ENCODE results near the gene OSGEPL1. TPM values are rescaled to one million over a fixed set of nuclear protein-coding genes. Genes with fewer than 3 reads are reported as not detected.

OSGEPL1 gene
- total RNA-seq, 1 donor from 2014 or later, result 21.1 TPM

DNA sequence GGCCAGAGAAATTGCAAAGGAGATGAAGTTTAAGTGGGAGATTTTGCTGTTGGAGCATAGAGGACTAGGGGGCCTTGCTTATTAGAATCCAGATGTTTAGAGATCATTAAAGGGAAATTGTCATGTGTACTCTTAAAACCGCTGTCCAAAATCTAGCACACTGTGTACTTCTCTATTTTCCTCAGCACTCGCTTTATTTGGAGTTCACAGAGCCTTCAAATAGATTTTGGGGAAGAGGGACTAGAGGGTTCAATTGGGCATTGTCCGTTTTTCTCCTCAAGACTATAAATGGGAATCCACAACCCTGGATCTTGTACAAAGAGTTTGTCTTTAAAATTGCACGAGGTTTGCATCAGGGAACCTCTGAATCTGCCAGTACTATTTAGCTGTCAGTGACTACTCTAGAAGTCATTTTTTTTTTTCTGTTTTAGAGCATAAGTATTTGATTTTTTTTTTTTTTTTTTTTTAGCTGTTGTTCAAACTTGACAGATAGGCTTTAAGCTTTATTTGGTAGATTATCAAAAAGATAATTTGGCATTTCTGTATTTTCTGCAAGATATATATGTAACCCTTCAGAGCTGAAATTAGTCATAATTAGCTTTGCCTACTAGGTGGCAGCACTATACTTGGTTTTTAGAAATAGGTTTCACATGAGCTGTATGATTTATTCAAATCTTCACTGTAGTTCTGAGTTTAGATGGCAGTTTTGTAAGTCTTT is 35.9 kb upstream of the OSGEPL1 start:
- H3K4me1 Mint-ChIP-seq, result no peaks in the 10 kb centered on the region
- H3K9me3 Mint-ChIP-seq, result no peaks in the 10 kb centered on the region
- TF ChIP-seq, protein P1, sequence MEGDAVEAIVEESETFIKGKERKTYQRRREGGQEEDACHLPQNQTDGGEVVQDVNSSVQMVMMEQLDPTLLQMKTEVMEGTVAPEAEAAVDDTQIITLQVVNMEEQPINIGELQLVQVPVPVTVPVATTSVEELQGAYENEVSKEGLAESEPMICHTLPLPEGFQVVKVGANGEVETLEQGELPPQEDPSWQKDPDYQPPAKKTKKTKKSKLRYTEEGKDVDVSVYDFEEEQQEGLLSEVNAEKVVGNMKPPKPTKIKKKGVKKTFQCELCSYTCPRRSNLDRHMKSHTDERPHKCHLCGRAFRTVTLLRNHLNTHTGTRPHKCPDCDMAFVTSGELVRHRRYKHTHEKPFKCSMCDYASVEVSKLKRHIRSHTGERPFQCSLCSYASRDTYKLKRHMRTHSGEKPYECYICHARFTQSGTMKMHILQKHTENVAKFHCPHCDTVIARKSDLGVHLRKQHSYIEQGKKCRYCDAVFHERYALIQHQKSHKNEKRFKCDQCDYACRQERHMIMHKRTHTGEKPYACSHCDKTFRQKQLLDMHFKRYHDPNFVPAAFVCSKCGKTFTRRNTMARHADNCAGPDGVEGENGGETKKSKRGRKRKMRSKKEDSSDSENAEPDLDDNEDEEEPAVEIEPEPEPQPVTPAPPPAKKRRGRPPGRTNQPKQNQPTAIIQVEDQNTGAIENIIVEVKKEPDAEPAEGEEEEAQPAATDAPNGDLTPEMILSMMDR (conservative IDR thresholded peaks at IDR 0.05), result peak; percentile 65
- H3K4me3 Mint-ChIP-seq, result no peak overlapping the region
- H3K27ac Mint-ChIP-seq (ENCODE audit: unreplicated experiment), result no peak overlapping the region
- DNase-seq (ENCODE audit: low read depth, low spot score), result no peak
- H3K27me3 Mint-ChIP-seq (ENCODE audit: low read depth), result no peaks in the 10 kb centered on the region
- peaks cover 11% of the 10 kb centered on the region for H3K36me3 Mint-ChIP-seq (ENCODE audit: low read depth)

DNA sequence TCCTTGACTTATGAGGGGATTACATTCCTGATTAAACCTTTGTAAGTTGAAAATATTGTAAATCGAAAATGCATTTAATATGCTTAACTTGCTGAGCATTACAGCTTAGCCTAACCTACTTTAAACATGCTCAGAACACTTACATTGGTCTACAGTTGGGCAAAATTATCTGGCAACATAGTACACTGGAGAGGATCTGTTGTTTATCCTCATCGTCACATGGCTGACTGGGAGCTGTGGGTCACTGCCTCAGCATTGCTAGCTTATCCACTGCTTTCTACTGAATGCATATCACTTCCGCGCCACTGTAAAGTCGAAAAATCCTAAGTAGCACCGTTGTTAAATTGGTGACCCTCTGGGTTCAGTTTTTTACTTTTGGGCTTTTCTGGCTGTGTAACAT is 35.3 kb upstream of the OSGEPL1 start:
- Mint-ChIP-seq H3K4me3 (no peak overlapping the region), H3K27me3 (ENCODE audit: low read depth) (no peaks in the 10 kb centered on the region), H3K36me3 (ENCODE audit: low read depth) (peaks cover 15% of the 10 kb centered on the region), H3K27ac (ENCODE audit: unreplicated experiment) (no peak overlapping the region), H3K9me3 (no peaks in the 10 kb centered on the region), H3K4me1 (no peaks in the 10 kb centered on the region)
- TF ChIP-seq, protein P1 (conservative IDR thresholded peaks at IDR 0.05), result no peak
- DNase-seq (ENCODE audit: low read depth, low spot score), result no peak

DNA sequence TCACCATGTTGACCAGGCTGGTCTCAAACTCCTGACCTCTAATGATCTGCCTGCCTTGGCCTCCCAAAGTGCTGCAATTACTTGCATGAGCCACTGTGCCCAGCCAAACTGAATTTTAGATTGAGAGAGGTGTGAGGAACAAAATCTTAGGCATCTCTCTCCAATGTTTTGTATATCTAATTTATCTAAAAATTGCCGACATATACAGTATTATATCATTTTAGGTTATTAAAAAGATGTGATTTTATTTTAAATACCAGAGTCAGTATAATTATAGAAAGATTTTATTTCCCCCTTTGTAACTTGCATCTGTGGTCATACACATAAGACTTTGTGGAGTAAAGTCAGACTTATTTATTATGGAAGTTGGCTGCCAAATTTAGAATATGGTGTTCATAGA is 31.7 kb upstream of the OSGEPL1 start:
- Mint-ChIP-seq H3K9me3 (no peaks in the 10 kb centered on the region), H3K4me3 (no peak overlapping the region), H3K36me3 (ENCODE audit: low read depth) (peaks cover 10% of the 10 kb centered on the region), H3K4me1 (no peaks in the 10 kb centered on the region), H3K27me3 (ENCODE audit: low read depth) (no peaks in the 10 kb centered on the region), H3K27ac (ENCODE audit: unreplicated experiment) (no peak overlapping the region)
- TF ChIP-seq, protein P1 (conservative IDR thresholded peaks at IDR 0.05), result no peak
- DNase-seq (ENCODE audit: low read depth, low spot score), result no peak

DNA sequence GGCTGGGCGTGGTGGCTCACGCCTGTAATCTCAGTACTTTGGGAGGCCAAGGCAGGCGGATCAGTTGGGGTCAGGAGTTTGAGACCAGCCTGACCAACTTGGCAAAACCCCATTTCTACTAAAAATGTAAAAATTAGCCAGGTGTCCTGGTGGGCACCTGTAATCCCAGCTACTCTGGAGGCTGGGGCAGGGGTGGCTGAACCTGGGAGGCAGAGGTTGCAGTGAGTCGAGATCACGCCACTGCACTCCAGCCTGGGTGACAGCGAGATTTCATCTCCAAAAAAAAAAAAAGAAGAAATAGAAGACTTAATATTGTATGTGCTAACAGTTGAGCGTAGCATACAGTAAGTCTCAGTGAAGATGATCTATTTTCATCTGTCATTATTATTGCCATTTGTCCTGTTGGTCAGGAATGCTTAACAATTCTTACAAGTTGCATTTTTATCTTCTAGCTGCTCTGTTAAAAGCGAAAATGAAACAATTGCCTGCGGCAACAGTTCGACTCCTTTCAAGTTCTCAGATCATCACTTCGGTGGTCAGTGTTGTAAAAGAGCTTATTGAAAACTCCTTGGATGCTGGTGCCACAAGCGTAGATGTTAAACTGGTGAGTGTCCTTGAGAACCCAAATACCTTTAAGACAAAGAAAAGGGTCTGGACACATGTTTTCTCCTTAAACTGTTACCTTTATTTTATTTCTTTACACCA is 28.9 kb upstream of the OSGEPL1 start:
- TF ChIP-seq, protein P1 (conservative IDR thresholded peaks at IDR 0.05), result no peak
- no peaks in the 10 kb centered on the region for H3K9me3 Mint-ChIP-seq
- no peak overlapping the region for H3K4me3 Mint-ChIP-seq
- H3K27me3 Mint-ChIP-seq (ENCODE audit: low read depth), result no peaks in the 10 kb centered on the region
- peaks cover 10% of the 10 kb centered on the region for H3K36me3 Mint-ChIP-seq (ENCODE audit: low read depth)
- DNase-seq (ENCODE audit: low read depth, low spot score), result no peak
- H3K4me1 Mint-ChIP-seq, result peaks cover 10% of the 10 kb centered on the region
- H3K27ac Mint-ChIP-seq (ENCODE audit: unreplicated experiment), result no peak overlapping the region

DNA sequence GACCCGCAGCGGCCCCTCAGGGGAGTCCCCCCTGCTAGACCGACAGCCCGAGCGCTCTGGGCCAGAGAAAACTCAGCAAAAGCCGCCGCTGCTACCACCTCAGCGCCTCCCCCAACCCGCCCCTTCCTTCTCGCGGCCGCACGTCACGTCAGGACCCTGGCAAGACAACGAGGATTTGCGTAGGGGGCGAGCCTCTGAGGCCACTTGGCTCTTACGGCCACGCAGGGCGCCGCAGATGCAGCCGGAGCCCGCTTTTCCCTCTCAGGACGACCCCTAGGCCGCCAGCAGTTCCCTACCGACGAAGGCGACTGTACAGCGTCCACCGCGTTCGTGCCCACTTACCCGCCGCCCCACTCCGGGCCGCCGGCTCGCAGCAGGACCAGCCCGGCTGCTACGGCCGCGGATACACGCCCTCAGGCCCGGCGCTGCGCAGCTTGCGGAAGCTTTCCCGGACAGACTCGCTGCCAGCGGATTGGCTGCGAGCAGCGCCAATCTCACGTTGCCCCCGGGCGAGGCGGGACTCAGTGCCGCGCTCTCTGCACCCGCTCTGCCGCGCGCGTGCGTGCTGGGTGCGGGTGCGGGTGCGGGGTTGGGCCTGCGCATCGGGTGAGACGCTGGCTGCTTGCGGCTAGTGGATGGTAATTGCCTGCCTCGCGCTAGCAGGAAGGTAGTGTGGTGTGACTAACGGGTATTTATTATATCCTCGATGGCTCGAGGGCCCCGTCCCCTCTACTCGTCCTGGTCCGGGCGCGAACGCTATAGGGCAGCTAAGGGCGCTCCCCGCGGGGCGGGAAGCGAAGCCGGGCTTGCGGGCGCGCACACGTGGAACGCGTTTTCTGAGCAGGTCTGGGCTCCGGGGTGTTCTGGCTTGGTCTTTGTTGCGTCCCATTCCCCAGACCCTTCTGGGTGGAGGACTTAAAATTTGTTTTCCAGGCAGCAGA is 21.6 kb upstream of the OSGEPL1 start, which contains the start of the genes ORMDL1 and PMS1:
Gene ORMDL1 (minus strand): TSS at position 413 of the 941 bp plus-strand sequence. CDS start 1,744 bp downstream, outside the sequence.
Gene PMS1 (plus strand): TSS at position 524 of the 941 bp plus-strand sequence. CDS start 7,360 bp downstream, outside the sequence.
- DNase-seq (ENCODE audit: low read depth, low spot score), result peak; percentile 94
- Mint-ChIP-seq H3K4me3 (peak within 1 kb of the TSS; percentile 99), H3K9me3 (no peaks in the 10 kb centered on the region), H3K27ac (ENCODE audit: unreplicated experiment) (peak within 1 kb of the TSS; percentile 98), H3K36me3 (ENCODE audit: low read depth) (peaks cover 20% of the 10 kb centered on the region), H3K27me3 (ENCODE audit: low read depth) (no peaks in the 10 kb centered on the region), H3K4me1 (peaks cover 53% of the 10 kb centered on the region)
- TF ChIP-seq, protein P1 (conservative IDR thresholded peaks at IDR 0.05), result no peak

Measured in neural crest cell (in vitro differentiated cells).